IMR-90 (cell line): ENCODE measurements around the gene SLC38A6. TPM values are rescaled to one million over a fixed set of nuclear protein-coding genes. Genes with fewer than 3 reads are reported as not detected.
"Not testable (repeated sequence)": the region's sequence is repeated elsewhere in the genome, so short reads cannot be mapped to it uniquely, and the experiment has no call there.

ENCODE experiments used
- ATAC-seq: fragments of 200-7000 bp; cut with Tn5 transposase; 2 replicates; pipeline ENCODE4 v1.9.1; 2020; ENCODE audit warnings: low read depth, mild to moderate bottlenecking, moderate library complexity
- BruUV-seq: library from RNA; stranded (reverse); fragments of 400-500 nt; replicated peaks from 2 replicates; lab custom pipeline; 2021; lab: Mats Ljungman, UMichigan
- CTCF ChIA-PET: fragments of 300-600 bp; formaldehyde crosslinking; extraction: SDS; loops from one replicate; lab custom pipeline; 2021; ENCODE audit warnings: antibody characterized with exemption; lab: Yijun Ruan, JAX
- POLR2A ChIA-PET: fragments of 300-600 bp; sonication (Branson Sonifier 250); formaldehyde crosslinking; loops from one replicate; lab custom pipeline; 2022; ENCODE audit warnings: antibody characterized with exemption; ENCODE audit not compliant: unreplicated experiment; lab: Charles Lee
- DNase-seq: peaks from one replicate; pipeline ENCODE4 v3.0.0; 2013
- H2AFZ ChIP-seq: replicated peaks from 2 replicates; pipeline ENCODE3; 2013; ENCODE audit warnings: low read length, mild to moderate bottlenecking; ENCODE audit not compliant: poor library complexity
- H2AK5ac ChIP-seq: 2 replicates; pipeline ENCODE4 v1.6.1; 2013; ENCODE audit warnings: low read depth, low read length, inconsistent platforms
- H2AK9ac ChIP-seq: replicated peaks from 2 replicates; pipeline ENCODE3; 2013; ENCODE audit warnings: mild to moderate bottlenecking, low read depth, low read length, moderate library complexity; ENCODE audit not compliant: poor library complexity
- H2BK120ac ChIP-seq: 2 replicates; pipeline ENCODE4 v1.6.1; 2013; ENCODE audit warnings: low read depth, low read length, inconsistent platforms
- H2BK15ac ChIP-seq: 3 replicates; pipeline ENCODE4 v1.6.1; 2013; ENCODE audit warnings: low read depth, low read length, inconsistent platforms
- H2BK20ac ChIP-seq: 2 replicates; pipeline ENCODE4 v1.6.1; 2013; ENCODE audit warnings: low read depth, mild to moderate bottlenecking, inconsistent platforms, low read length, moderate library complexity
- H2BK5ac ChIP-seq: 2 replicates; pipeline ENCODE4 v1.6.1; 2013; ENCODE audit warnings: mild to moderate bottlenecking, low read depth, low read length, inconsistent platforms; ENCODE audit not compliant: poor library complexity, severe bottlenecking
- H3K14ac ChIP-seq: replicated peaks from 2 replicates; pipeline ENCODE4 v1.6.1; 2013; ENCODE audit warnings: low read depth, low read length, inconsistent platforms
- H3K18ac ChIP-seq: 2 replicates; pipeline ENCODE4 v1.6.1; 2013; ENCODE audit warnings: low read depth, low read length, control low read depth
- H3K23ac ChIP-seq: 2 replicates; pipeline ENCODE4 v1.6.1; 2013; ENCODE audit warnings: low read depth, low read length, inconsistent platforms
- H3K27ac ChIP-seq: 2 replicates; pipeline ENCODE4 v1.5.1; 2013; ENCODE audit warnings: mild to moderate bottlenecking, control low read depth, low read length; ENCODE audit not compliant: insufficient read depth
- H3K27me3 ChIP-seq: 2 replicates; pipeline ENCODE4 v1.6.1; 2013; ENCODE audit warnings: low read length; ENCODE audit not compliant: control insufficient read depth, insufficient read depth
- H3K36me3 ChIP-seq: 2 replicates; pipeline ENCODE4 v1.6.1; 2013; ENCODE audit warnings: low read length, mixed read lengths; ENCODE audit not compliant: control insufficient read depth, insufficient read depth
- H3K4ac ChIP-seq: 2 replicates; pipeline ENCODE4 v1.6.1; 2013; ENCODE audit warnings: low read depth, low read length, inconsistent platforms
- H3K4me1 ChIP-seq: 2 replicates; pipeline ENCODE4 v1.6.1; 2013; ENCODE audit warnings: low read length, mixed read lengths; ENCODE audit not compliant: control insufficient read depth, insufficient read depth
- H3K4me2 ChIP-seq: 2 replicates; pipeline ENCODE4 v1.6.1; 2013; ENCODE audit warnings: low read depth, mild to moderate bottlenecking, control low read depth, low read length, moderate library complexity
- H3K4me3 ChIP-seq: 2 replicates; pipeline ENCODE4 v1.5.1; 2013; ENCODE audit warnings: low read depth, mild to moderate bottlenecking, control low read depth, low read length, moderate library complexity; ENCODE audit not compliant: insufficient read depth
- H3K56ac ChIP-seq: 2 replicates; pipeline ENCODE4 v1.6.1; 2013; ENCODE audit warnings: low read length, inconsistent platforms; ENCODE audit not compliant: insufficient read depth; ENCODE audit errors: extremely low read depth
- H3K79me1 ChIP-seq, 2 experiments: 2 replicates each; pipeline ENCODE4 v1.6.1; 2013; ENCODE audit warnings: low read length in 2 of 2, inconsistent platforms in 1 of 2, low read depth in 1 of 2
- H3K9ac ChIP-seq: 2 replicates; pipeline ENCODE4 v1.6.1; 2013; ENCODE audit warnings: low read depth, low read length, control low read depth
- H3K9me1 ChIP-seq: 2 replicates; pipeline ENCODE4 v1.6.1; 2013; ENCODE audit warnings: low read length, inconsistent platforms; ENCODE audit not compliant: insufficient read depth
- H3K9me3 ChIP-seq: 2 replicates; pipeline ENCODE4 v1.6.1; 2013; ENCODE audit warnings: low read length; ENCODE audit not compliant: control insufficient read depth, insufficient read depth
- H4K20me1 ChIP-seq: 2 replicates; pipeline ENCODE4 v1.6.1; 2013; ENCODE audit warnings: low read length, inconsistent platforms; ENCODE audit not compliant: insufficient read depth
- H4K5ac ChIP-seq: 2 replicates; pipeline ENCODE4 v1.6.1; 2013; ENCODE audit warnings: mild to moderate bottlenecking, low read depth, low read length, control low read depth
- H4K8ac ChIP-seq, 2 experiments: 2 replicates each; pipeline ENCODE4 v1.6.1; 2013; ENCODE audit warnings: low read depth in 2 of 2, low read length in 2 of 2, control low read depth in 1 of 2, inconsistent platforms in 1 of 2
- H4K91ac ChIP-seq: 2 replicates; pipeline ENCODE4 v1.6.1; 2013; ENCODE audit warnings: low read depth, low read length, inconsistent platforms; ENCODE audit not compliant: insufficient read depth
- WGBS, 2 experiments: methylation state at CpG; one replicate each; pipeline versions ENCODE4 v1.1.5 to v1.1.7; 2013; ENCODE audit warnings: missing lambda C conversion rate in 2 of 2; ENCODE audit not compliant: insufficient read length in 1 of 2; ENCODE audit errors: extremely low coverage in 2 of 2; 5-methylcytosine and 5-hydroxymethylcytosine counted together
- dilution Hi-C: fragments of 300-500 bp; cut with HindIII; formaldehyde crosslinking; loops from one replicate; pipeline ENCODE4 v1.14.3; 2018; ENCODE audit warnings: low sequenced_read_pairs; ENCODE audit not compliant: unreplicated experiment
- in situ Hi-C: fragments of 300-500 bp; cut with MboI; formaldehyde crosslinking; loops from 3 replicates; pipeline ENCODE4 v1.14.3; 2019; ENCODE audit warnings: low sequenced_read_pairs, inconsistent platforms, mixed read lengths
- intact Hi-C: fragments of 100-400 bp; cut with micrococcal nuclease; formaldehyde crosslinking; loops from 2 replicates; pipeline ENCODE4 v1.10.0; 2022
- polyA plus RNA-seq, 3 experiments: library from polyadenylated mRNA; depleted of rRNA; stranded (reverse); fragments of >200 nt; gene quantifications; 2 replicates each; pipeline ENCODE4 v1.2.3, GENCODE V29; 2012; ENCODE audit warnings: low replicate concordance in 1 of 3
- total RNA-seq: library from RNA; depleted of rRNA; stranded (reverse); fragments of >200 nt; gene quantifications from 2 replicates; pipeline ENCODE4 v1.2.3, GENCODE V29; 2012

SLC38A6 gene
- total and polyA plus RNA-seq, 2 of the 4 experiments (the other 2 are of a cell fraction): 15.5 to 18.3 TPM

DNA sequence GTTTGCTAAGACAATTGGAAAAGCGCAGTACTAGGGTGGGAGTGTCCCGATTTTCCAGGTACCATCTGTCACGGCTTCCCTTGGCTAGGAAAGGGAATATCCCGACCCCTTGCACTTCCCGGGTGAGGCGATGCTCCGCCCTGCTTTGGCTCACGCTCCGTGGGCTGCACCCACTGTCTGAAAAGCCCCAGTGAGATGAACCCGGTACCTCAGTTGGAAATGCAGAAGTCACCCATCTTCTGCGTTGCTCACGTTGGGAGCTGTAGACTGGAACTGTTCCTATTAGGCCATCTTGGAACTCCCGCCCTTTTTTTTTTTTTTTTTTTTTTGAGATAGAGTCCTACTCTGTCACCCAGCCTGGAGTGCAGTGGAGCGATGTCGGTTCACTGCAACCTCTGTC is 117.1 kb downstream of the SLC38A6 start:
- in situ Hi-C loops, DNase-seq, H4K5ac ChIP-seq, H3K4me3 ChIP-seq, H3K56ac ChIP-seq, H3K79me1 ChIP-seq, H2AFZ ChIP-seq, H3K23ac ChIP-seq, H3K27ac ChIP-seq, CTCF ChIA-PET, H3K4ac ChIP-seq, H3K36me3 ChIP-seq, H3K9ac ChIP-seq, H3K27me3 ChIP-seq, H2BK5ac ChIP-seq, dilution Hi-C loops, H2BK20ac ChIP-seq, H3K9me3 ChIP-seq, H2AK9ac ChIP-seq, BruUV-seq, H2AK5ac ChIP-seq, H3K14ac ChIP-seq, H4K91ac ChIP-seq, H4K8ac ChIP-seq, H3K4me2 ChIP-seq, H3K18ac ChIP-seq, H4K20me1 ChIP-seq, intact Hi-C loops, H2BK120ac ChIP-seq, H2BK15ac ChIP-seq, ATAC-seq: not testable (repeated sequence)
- POLR2A ChIA-PET: interaction anchor here (1.0 kb wide), 1 partner anchor 48 kb away, joined by 5 read pairs; no protein-coding TSS in a partner anchor
- 89% methylated on average over 7 of the region's 15 CpGs; no CpG with 5 or more reads in 1 of the 2 experiments for WGBS, 2 experiments
- Histone ChIP-seq H3K4me1 (peaks cover 17% of the 10 kb centered on the region), H3K9me1 (peaks cover 16% of the 10 kb centered on the region)
